ENCODE measurements around the gene PLN. TPM values are rescaled to one million over a fixed set of nuclear protein-coding genes. Genes with fewer than 3 reads are reported as not detected.

PLN gene
- total and polyA plus RNA-seq, 4 donors = 1.6 to 12.3 (median 6.7) TPM

DNA sequence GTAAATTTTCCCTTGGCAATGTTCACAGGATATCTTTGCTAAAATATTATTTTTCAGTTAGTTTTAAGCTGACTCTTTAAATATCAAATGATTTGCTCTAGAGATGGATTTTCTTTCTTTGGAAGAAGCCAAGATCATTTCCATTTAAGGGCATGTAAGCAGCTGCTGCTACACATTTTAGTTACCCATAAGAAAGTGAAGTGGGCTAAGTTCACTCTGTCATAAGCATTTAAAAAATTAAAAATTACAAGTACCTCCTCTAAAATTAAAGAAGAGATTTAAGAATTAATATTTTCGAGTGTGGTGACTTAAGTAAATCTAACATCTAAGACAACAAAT, 1.2 kb upstream of the PLN start:
- no peak for TF ChIP-seq CTCF (IDR thresholded peaks at IDR 0.05; ENCODE audit: control extremely low read depth, extremely low read depth)
- DNase-seq (peak in 1 of 3 donors; percentile 61), ATAC-seq (ENCODE audit: insufficient read depth, low FRiP score) (no peak)
- no peaks in the 10 kb centered on the region for H3K9me3 ChIP-seq (ENCODE audit: control insufficient read depth in 4 of 4, insufficient read depth in 3 of 4, low read length in 3 of 4)
- WGBS, 2 donors = 72 to 86% methylated on average over 1 of the region's 1 CpG
- no peaks in the 10 kb centered on the region for H3K27me3 ChIP-seq (ENCODE audit: control insufficient read depth in 3 of 3, insufficient read depth in 3 of 3, low read length in 2 of 3)
- H3K27ac ChIP-seq (ENCODE audit: low read depth in 1 of 2, low read length in 1 of 2) = peak overlapping the region in 1 of 2 donors; percentile 77
- peaks cover 0 to 22% (median 3%) of the 10 kb centered on the region in 5 donors for H3K4me1 ChIP-seq (ENCODE audit: control insufficient read depth in 5 of 5, insufficient read depth in 5 of 5, low read length in 5 of 5)
- no peak overlapping the region for H3K4me3 ChIP-seq
- H3K9ac ChIP-seq (ENCODE audit: insufficient read depth in 1 of 2, low read length in 2 of 2) = no peak overlapping the region
- no peaks in the 10 kb centered on the region for H3K36me3 ChIP-seq (ENCODE audit: control insufficient read depth in 4 of 4, insufficient read depth in 4 of 4, low read length in 4 of 4)

DNA sequence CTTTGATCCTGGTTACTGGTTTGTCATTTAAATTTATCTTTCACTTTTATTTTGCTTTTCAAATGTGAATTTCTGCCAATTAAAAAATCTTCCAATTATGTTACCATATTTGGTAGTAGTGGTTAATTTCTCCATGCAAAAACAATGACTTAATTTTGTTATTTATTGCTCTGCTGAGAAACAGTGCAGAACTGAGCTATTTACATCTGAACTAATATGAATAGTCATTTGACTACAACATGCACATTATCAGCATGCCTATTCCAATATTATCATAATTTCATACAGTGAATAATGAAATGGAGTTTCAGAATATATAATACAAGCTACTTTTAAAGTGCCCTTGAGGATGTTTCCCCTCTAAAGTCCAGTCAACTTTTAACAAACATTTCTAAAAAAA, 517 bp downstream of the PLN start:
- ATAC-seq (ENCODE audit: insufficient read depth, low FRiP score) (no peak), DNase-seq (no peak)
- Histone ChIP-seq H3K27ac (ENCODE audit: low read depth in 1 of 2, low read length in 1 of 2) (peak overlapping the region in 1 of 2 donors; percentile 60), H3K36me3 (ENCODE audit: control insufficient read depth in 4 of 4, insufficient read depth in 4 of 4, low read length in 4 of 4) (no peaks in the 10 kb centered on the region), H3K9me3 (ENCODE audit: control insufficient read depth in 4 of 4, insufficient read depth in 3 of 4, low read length in 3 of 4) (no peaks in the 10 kb centered on the region), H3K9ac (ENCODE audit: insufficient read depth in 1 of 2, low read length in 2 of 2) (no peak overlapping the region), H3K4me3 (no peak overlapping the region), H3K4me1 (ENCODE audit: control insufficient read depth in 5 of 5, insufficient read depth in 5 of 5, low read length in 5 of 5) (peaks cover 0 to 22% (median 3%) of the 10 kb centered on the region in 5 donors), H3K27me3 (ENCODE audit: control insufficient read depth in 3 of 3, insufficient read depth in 3 of 3, low read length in 2 of 3) (no peaks in the 10 kb centered on the region)
- TF ChIP-seq CTCF (IDR thresholded peaks at IDR 0.05; ENCODE audit: control extremely low read depth, extremely low read depth) = no peak

- no peaks in the 10 kb centered on the region for H3K9me3 ChIP-seq (ENCODE audit: control insufficient read depth in 4 of 4, insufficient read depth in 3 of 4, low read length in 3 of 4)
- H3K4me1 ChIP-seq (ENCODE audit: control insufficient read depth in 5 of 5, insufficient read depth in 5 of 5, low read length in 5 of 5) = peaks cover 0 to 21% (median 0%) of the 10 kb centered on the region in 5 donors
- DNase-seq = peak; percentile 18 to 82 (median 77)
- H3K27ac ChIP-seq (ENCODE audit: low read depth in 1 of 2, low read length in 1 of 2) = peak overlapping the region in 1 of 2 donors; percentile 60
- ATAC-seq (ENCODE audit: insufficient read depth, low FRiP score) = peak; percentile 85
- peak; percentile 22 for TF ChIP-seq CTCF (IDR thresholded peaks at IDR 0.05; ENCODE audit: control extremely low read depth, extremely low read depth)
- H3K36me3 ChIP-seq (ENCODE audit: control insufficient read depth in 4 of 4, insufficient read depth in 4 of 4, low read length in 4 of 4) = peaks cover 0 to 4% (median 0%) of the 10 kb centered on the region in 4 donors
- H3K9ac ChIP-seq (ENCODE audit: insufficient read depth in 1 of 2, low read length in 2 of 2) = no peak overlapping the region
- no peaks in the 10 kb centered on the region for H3K27me3 ChIP-seq (ENCODE audit: control insufficient read depth in 3 of 3, insufficient read depth in 3 of 3, low read length in 2 of 3)
- WGBS, 2 donors = 23 to 24% methylated on average over 3 of the region's 3 CpGs
- no peak overlapping the region for H3K4me3 ChIP-seq
These were observed 3.3 kb downstream of the PLN start for GRCh38 chr6:118551063-118552053.

Data from lung (tissue), 12 donors.